Tibial nerve (tissue), 4 donors: ENCODE results near the gene TRPM2. TPM values are rescaled to one million over a fixed set of nuclear protein-coding genes. Genes with fewer than 3 reads are reported as not detected.
A peak's percentile ranks its signal among the peaks of the same experiment; 100 is the strongest.

Experiments
- DNase-seq, 2 donors: peaks; one replicate each; pipeline ENCODE4 v3.0.0-alpha.2; 2019; ENCODE audit warnings: low spot score in 2 of 2
- H3K27ac ChIP-seq, 4 donors: fragments of 200-600 bp; sonication (generic) in 3 of 4; one replicate each; pipeline ENCODE4 v1.5.1; 2017 to 2019; ENCODE audit warnings: mild to moderate bottlenecking in 1 of 4
- H3K27me3 ChIP-seq, 2 donors: fragments of 200-600 bp; sonication (generic) in 1 of 2; one replicate each; pipeline versions ENCODE4 v1.5.1 to v1.6.0; 2017 to 2019
- H3K36me3 ChIP-seq, 3 donors: fragments of 200-600 bp; sonication (generic); one replicate each; pipeline ENCODE4 v1.5.1; 2018 to 2019
- H3K4me1 ChIP-seq, 4 donors: fragments of 200-600 bp; sonication (generic) in 3 of 4; one replicate each; pipeline ENCODE4 v1.5.1; 2017 to 2019
- H3K4me3 ChIP-seq, 4 donors: fragments of 200-600 bp; sonication (generic) in 3 of 4; one replicate each; pipeline ENCODE4 v1.5.1; 2017 to 2019; ENCODE audit warnings: mild to moderate bottlenecking in 1 of 4, moderate library complexity in 1 of 4
- H3K9me3 ChIP-seq, 4 donors: fragments of 200-600 bp; sonication (generic) in 3 of 4; one replicate each; pipeline ENCODE4 v1.5.1; 2017 to 2019
- EP300 ChIP-seq, 2 donors: sonication (generic); formaldehyde crosslinking; IDR thresholded peaks; one replicate each; pipeline ENCODE4 v1.6.1; 2017; ENCODE audit warnings: antibody characterized with exemption in 2 of 2, mild to moderate bottlenecking in 1 of 2
- POLR2A ChIP-seq, 2 donors: fragments of 450-650 bp; IDR thresholded peaks; one replicate each; pipeline ENCODE4 v1.6.1; 2017; ENCODE audit warnings: antibody characterized with exemption in 2 of 2, mild to moderate bottlenecking in 2 of 2, moderate library complexity in 2 of 2
- WGBS, 2 donors: methylation state at CpG; one replicate each; pipeline ENCODE4 v1.1.5; 2018; 5-methylcytosine and 5-hydroxymethylcytosine counted together
- total RNA-seq, 4 donors: library from RNA; depleted of rRNA; stranded (reverse); fragments of >200 nt; gene quantifications; one replicate each; pipeline ENCODE4 v1.1.0, GENCODE V29; 2016
- TF ChIP-seq, protein P1 (sequence below), 5 experiments: fragments of 200-600 bp in 3 of 5; fragments of 450-650 bp in 2 of 5; sonication (generic) in 3 of 5; IDR thresholded peaks; one replicate each; pipeline ENCODE4 v1.5.1; 2016 to 2019; ENCODE audit warnings: antibody characterized with exemption in 5 of 5, mild to moderate bottlenecking in 3 of 5, moderate library complexity in 2 of 5

Gene TRPM2
- total RNA-seq, 4 donors from 2014 or later, result 4.9 to 10.3 (median 7.8) TPM

DNA sequence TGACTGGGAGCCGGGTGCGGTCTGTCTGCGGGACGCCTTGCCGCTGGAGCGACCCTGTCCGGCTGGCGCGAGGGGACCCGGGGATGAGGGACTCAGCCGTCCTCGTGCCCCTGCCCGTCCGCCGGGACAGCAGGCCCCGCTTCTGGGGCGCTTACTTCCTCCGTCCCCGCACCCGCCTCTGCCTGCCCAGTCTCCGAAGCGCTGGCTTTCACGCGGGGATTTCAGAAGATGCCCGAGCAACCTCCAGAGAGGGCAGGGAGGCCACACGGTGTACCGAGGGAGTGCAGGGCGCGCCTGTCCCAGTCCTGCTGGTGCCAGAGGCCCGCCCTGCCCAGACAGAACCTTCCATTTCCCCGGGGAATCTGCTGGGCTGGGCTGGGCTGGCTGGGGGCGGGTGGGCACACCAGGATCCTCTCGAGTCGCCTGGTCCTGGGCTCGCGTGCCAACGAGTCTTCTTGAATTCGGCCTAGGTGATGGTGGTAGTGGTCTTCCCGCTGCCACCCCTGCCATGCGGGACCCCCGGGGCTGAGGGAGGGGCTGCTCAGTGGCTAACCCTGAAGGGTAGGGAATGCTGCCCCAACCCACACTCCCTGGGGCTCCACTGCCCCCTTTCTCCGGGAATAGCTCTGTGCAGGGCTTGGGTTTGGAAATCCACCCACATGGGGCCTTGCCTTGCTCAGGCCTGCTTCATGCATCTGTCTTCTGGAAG lies 2.5 kb upstream of the TRPM2 start:
- DNase-seq, result no peak
- WGBS, 2 donors, result 34 to 41% methylated on average over 17 of the region's 42 CpGs
- H3K27me3 ChIP-seq, result peaks cover 0 to 50% of the 10 kb centered on the region in 2 donors

DNA sequence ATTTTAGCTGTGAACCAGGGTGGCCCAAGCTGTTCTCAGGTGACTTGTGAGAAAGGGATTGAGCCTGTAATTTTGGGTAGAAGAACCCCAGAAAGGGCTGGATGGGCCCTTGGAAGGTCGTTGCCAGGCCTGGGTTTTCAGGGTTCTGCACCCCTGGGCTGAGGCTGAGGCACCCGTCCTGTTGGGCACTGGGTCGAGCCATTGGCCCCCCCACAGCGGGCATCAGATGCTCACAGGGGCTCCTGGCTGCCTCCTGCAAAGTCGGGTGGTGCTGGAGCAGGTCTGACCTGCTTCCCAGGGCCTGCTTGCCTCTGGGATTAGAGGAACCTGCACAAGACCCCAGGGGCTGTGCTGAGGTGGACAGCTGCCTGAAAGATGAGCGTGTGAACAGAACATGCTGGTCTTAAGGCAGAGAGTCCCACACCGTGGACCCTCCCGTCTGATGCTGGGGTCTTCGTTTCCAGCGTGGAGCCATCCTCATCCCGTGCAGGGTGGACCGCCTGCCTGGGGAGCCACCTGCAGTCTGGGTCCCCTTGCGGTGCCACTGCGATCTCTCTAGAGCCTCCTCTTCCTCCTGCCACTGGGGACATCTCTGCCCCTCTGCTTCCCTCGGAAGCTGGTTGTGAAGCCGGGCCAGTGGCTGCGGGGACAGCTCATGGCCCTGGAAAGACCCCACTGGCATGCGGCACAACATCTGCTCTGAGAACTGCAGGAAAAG lies 1.7 kb upstream of the TRPM2 start:
- Histone ChIP-seq H3K36me3 (no peaks in the 10 kb centered on the region), H3K27ac (no peak overlapping the region), H3K4me1 (peaks cover 0 to 14% (median 2%) of the 10 kb centered on the region in 4 donors), H3K4me3 (no peak overlapping the region), H3K27me3 (peaks cover 0 to 50% of the 10 kb centered on the region in 2 donors), H3K9me3 (no peaks in the 10 kb centered on the region)
- 86 to 88% methylated on average over 9 to 11 of the region's 18 CpGs for WGBS, 2 donors
- DNase-seq, result no peak
- TF ChIP-seq, protein P1, sequence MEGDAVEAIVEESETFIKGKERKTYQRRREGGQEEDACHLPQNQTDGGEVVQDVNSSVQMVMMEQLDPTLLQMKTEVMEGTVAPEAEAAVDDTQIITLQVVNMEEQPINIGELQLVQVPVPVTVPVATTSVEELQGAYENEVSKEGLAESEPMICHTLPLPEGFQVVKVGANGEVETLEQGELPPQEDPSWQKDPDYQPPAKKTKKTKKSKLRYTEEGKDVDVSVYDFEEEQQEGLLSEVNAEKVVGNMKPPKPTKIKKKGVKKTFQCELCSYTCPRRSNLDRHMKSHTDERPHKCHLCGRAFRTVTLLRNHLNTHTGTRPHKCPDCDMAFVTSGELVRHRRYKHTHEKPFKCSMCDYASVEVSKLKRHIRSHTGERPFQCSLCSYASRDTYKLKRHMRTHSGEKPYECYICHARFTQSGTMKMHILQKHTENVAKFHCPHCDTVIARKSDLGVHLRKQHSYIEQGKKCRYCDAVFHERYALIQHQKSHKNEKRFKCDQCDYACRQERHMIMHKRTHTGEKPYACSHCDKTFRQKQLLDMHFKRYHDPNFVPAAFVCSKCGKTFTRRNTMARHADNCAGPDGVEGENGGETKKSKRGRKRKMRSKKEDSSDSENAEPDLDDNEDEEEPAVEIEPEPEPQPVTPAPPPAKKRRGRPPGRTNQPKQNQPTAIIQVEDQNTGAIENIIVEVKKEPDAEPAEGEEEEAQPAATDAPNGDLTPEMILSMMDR (IDR thresholded peaks at IDR 0.05), result no peak
- TF ChIP-seq POLR2A (IDR thresholded peaks at IDR 0.05), result no peak
- TF ChIP-seq EP300 (IDR thresholded peaks at IDR 0.05), result no peak

More for the DNA sequence above, 2.5 kb upstream of the TRPM2 start:
- H3K27ac ChIP-seq, result no peak overlapping the region
- TF ChIP-seq, protein P1 (IDR thresholded peaks at IDR 0.05), result no peak
- no peak for TF ChIP-seq EP300 (IDR thresholded peaks at IDR 0.05)
- TF ChIP-seq POLR2A (IDR thresholded peaks at IDR 0.05), result no peak
- H3K9me3 ChIP-seq, result no peaks in the 10 kb centered on the region
- H3K36me3 ChIP-seq, result no peaks in the 10 kb centered on the region
- H3K4me1 ChIP-seq, result peaks cover 0 to 14% (median 2%) of the 10 kb centered on the region in 4 donors
- peak overlapping the region in 1 of 4 donors; percentile 40 for H3K4me3 ChIP-seq

DNA sequence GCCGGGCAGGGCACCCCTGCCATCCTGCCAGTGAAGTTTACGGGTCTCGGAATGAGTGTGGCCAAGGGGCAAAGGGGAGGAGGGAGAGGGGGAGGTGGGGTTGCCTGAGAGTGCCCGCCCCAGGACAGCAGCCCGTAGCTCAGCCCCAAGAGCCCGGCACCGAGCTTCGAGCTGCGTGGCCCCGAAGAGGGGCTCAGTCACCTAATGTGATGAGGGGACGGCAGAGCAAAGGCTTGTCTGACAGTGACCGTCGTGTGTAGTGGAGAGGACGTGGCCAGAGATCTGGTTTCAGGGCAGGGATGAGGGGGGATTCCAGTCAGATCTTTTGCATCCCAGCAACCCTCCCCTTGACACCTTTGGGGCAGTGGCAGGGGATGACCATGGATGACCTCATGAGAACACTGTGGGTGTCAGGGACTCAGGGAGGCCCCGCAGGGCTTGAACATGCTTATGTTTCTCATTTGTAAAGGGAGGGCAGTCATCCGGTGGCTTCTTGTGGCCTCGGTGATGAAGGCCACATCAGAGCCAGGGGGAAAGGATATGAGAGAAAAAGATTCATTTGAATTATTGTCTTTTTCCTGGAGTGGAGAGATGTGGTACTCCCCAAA lies 1.1 kb upstream of the TRPM2 start:
- H3K4me1 ChIP-seq, result peaks cover 0 to 14% (median 2%) of the 10 kb centered on the region in 4 donors
- 69 to 73% methylated on average over 14 to 17 of the region's 17 CpGs for WGBS, 2 donors
- H3K27me3 ChIP-seq, result peaks cover 0 to 50% of the 10 kb centered on the region in 2 donors
- no peak overlapping the region for H3K4me3 ChIP-seq
- peak overlapping the region in 2 of 4 donors; percentile 43 to 65 for H3K27ac ChIP-seq
- no peaks in the 10 kb centered on the region for H3K9me3 ChIP-seq
- TF ChIP-seq, protein P1 (IDR thresholded peaks at IDR 0.05), result no peak
- TF ChIP-seq EP300 (IDR thresholded peaks at IDR 0.05) (no peak), POLR2A (IDR thresholded peaks at IDR 0.05) (no peak)
- H3K36me3 ChIP-seq, result no peaks in the 10 kb centered on the region
- no peak for DNase-seq

DNA sequence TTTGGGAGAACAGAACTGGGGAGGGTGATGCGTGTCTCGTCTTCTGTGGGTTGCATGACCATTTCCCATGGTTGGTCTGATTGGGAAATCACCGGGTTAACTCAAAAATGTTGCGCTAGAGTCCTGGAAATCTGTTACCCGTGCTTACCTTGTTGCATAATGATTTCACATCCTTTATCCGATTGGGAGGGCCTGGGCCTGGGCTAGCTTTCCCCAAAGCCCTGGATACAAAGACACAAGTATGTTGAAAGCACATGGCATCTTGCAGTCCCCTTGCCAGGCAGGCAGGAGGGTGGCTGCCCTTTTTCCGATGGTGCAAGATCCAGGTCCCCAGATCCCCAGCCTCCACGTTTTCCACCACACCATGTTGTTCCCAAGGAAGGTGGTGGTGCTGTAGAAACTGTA lies 582 bp downstream of the TRPM2 start:
- Histone ChIP-seq H3K4me1 (peaks cover 0 to 14% (median 2%) of the 10 kb centered on the region in 4 donors), H3K27me3 (peaks cover 0 to 40% of the 10 kb centered on the region in 2 donors), H3K27ac (peak overlapping the region in 3 of 4 donors; percentile 14 to 65 (median 28)), H3K4me3 (peak overlapping the region in 3 of 4 donors; percentile 22 to 36 (median 22)), H3K36me3 (no peaks in the 10 kb centered on the region), H3K9me3 (no peaks in the 10 kb centered on the region)
- WGBS, 2 donors, result 52 to 71% methylated on average over 8 of the region's 8 CpGs
- TF ChIP-seq POLR2A (IDR thresholded peaks at IDR 0.05), result no peak
- TF ChIP-seq EP300 (IDR thresholded peaks at IDR 0.05), result peak in 1 of 2 donors; percentile 27
- DNase-seq, result no peak
